Cardiac muscle cell (in vitro differentiated cells and primary cell): ENCODE results near the gene SP7. TPM values are rescaled to one million over a fixed set of nuclear protein-coding genes. Genes with fewer than 3 reads are reported as not detected.
A peak's percentile ranks its signal among the peaks of the same experiment; 100 is the strongest.

Experiments
- DNase-seq, 2 donors: peaks; one replicate each; pipeline versions ENCODE4 v3.0.0 to v3.0.0-alpha.2; 2010 to 2017; ENCODE audit warnings: low read depth in 1 of 2, low spot score in 1 of 2
- H3K27ac ChIP-seq: fragments of 200-600 bp; sonication (generic); 2 replicates; pipeline ENCODE4 v1.5.1; 2016
- H3K27me3 ChIP-seq: fragments of 200-600 bp; sonication (generic); 2 replicates; pipeline ENCODE4 v1.6.0; 2016; ENCODE audit warnings: control low read depth
- H3K36me3 ChIP-seq: fragments of 200-600 bp; sonication (generic); 2 replicates; pipeline ENCODE4 v1.5.1; 2016; ENCODE audit warnings: control low read depth
- H3K4me1 ChIP-seq: fragments of 200-600 bp; sonication (generic); 2 replicates; pipeline ENCODE4 v1.8.1; 2017; ENCODE audit warnings: low read depth, mild to moderate bottlenecking, mixed run types
- H3K4me3 ChIP-seq: fragments of 200-600 bp; sonication (generic); 2 replicates; pipeline ENCODE4 v1.5.1; 2016; ENCODE audit warnings: mild to moderate bottlenecking
- H3K9me3 ChIP-seq: fragments of 200-600 bp; sonication (generic); 2 replicates; pipeline ENCODE4 v1.5.1; 2017; ENCODE audit warnings: low read depth, mild to moderate bottlenecking, control low read depth
- polyA plus RNA-seq: library from polyadenylated mRNA; unstranded; fragments of >200 nt; fragmentation: Nextera tagmentation; extraction: Ambion mirVana; gene quantifications from 2 replicates; pipeline ENCODE4 v1.2.1, GENCODE V29; 2016
- total RNA-seq: library from RNA; depleted of rRNA; stranded (reverse); fragments of >200 nt; gene quantifications from 2 replicates; pipeline ENCODE4 v1.2.3, GENCODE V29; 2016
- TF ChIP-seq, protein P1 (sequence below): IDR thresholded peaks from 2 replicates; pipeline ENCODE4 v1.5.1; 2012; ENCODE audit warnings: low read depth, mild to moderate bottlenecking, low read length

Gene SP7
- total and polyA plus RNA-seq, 2 experiments from 2014 or later, result 0.39 to 0.45 TPM

DNA sequence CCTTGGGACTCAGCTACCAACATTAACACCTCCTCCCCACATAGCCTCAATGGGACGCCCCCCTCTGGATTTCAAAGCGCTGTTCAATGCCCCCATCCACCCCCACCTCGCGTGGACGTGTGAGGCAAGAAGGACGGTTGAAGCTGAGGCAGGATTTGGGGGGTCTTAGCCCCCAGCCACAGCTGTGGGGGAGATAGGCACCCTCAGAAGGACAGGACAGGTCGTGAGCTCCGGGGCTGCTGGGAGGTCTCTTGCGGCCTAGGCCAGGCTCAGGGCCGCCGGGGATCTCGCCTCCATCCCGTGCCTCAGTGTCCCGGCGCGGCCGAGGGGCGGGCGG, 8.3 kb upstream of the SP7 start:
- H3K27ac ChIP-seq, result no peak overlapping the region
- TF ChIP-seq, protein P1, sequence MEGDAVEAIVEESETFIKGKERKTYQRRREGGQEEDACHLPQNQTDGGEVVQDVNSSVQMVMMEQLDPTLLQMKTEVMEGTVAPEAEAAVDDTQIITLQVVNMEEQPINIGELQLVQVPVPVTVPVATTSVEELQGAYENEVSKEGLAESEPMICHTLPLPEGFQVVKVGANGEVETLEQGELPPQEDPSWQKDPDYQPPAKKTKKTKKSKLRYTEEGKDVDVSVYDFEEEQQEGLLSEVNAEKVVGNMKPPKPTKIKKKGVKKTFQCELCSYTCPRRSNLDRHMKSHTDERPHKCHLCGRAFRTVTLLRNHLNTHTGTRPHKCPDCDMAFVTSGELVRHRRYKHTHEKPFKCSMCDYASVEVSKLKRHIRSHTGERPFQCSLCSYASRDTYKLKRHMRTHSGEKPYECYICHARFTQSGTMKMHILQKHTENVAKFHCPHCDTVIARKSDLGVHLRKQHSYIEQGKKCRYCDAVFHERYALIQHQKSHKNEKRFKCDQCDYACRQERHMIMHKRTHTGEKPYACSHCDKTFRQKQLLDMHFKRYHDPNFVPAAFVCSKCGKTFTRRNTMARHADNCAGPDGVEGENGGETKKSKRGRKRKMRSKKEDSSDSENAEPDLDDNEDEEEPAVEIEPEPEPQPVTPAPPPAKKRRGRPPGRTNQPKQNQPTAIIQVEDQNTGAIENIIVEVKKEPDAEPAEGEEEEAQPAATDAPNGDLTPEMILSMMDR, result no peak
- H3K36me3 ChIP-seq, result no peaks in the 10 kb centered on the region
- H3K4me1 ChIP-seq, result no peaks in the 10 kb centered on the region
- no peak for DNase-seq
- no peaks in the 10 kb centered on the region for H3K27me3 ChIP-seq
- H3K9me3 ChIP-seq, result no peaks in the 10 kb centered on the region
- peak overlapping the region; percentile 90 for H3K4me3 ChIP-seq

DNA sequence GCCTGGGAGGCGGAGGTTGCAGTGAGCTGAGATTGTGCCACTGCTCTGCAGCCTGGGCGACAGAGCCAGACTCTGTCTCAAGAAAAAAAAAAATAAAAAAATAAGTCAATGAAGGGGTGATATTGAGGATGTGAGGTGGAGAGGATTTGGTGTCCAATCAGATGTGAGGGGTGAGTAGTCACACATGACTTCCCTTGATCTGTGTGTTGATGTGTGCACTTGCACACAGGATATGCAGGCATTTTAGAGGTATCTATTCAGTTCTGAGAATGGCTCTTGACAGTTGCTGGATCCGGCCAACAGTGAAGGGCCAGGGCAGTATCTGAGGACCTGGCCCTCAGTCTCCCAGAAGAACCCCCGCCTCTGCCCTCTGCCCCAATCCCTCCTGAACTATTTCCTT, 7.8 kb upstream of the SP7 start:
- H3K36me3 ChIP-seq, result no peaks in the 10 kb centered on the region
- H3K9me3 ChIP-seq, result no peaks in the 10 kb centered on the region
- no peaks in the 10 kb centered on the region for H3K27me3 ChIP-seq
- no peak overlapping the region for H3K27ac ChIP-seq
- peaks cover 2% of the 10 kb centered on the region for H3K4me1 ChIP-seq
- no peak for DNase-seq
- TF ChIP-seq, protein P1, result no peak
- no peak overlapping the region for H3K4me3 ChIP-seq

DNA sequence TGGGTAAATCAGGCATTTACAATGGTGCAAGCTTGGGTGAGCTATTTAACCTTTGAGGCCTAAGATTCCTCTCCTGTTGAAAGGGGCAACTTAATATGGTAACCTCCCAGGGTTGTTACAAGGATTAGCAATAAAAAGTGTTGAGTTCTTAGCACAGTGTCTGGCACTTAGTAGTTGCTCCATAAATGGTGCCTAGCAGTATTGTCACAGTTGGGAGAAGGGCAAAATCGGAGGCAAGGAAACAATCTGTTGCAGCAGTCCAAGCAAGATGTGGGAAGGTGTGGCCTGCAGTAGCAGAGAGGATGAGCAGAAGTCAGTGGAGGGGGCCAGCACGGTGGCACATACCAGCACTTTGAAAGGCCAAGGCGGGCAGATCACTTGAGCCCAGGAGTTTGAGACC, 7.3 kb upstream of the SP7 start:
- H3K4me1 ChIP-seq, result peaks cover 7% of the 10 kb centered on the region
- TF ChIP-seq, protein P1, result no peak
- DNase-seq, result no peak
- H3K9me3 ChIP-seq, result no peaks in the 10 kb centered on the region
- no peaks in the 10 kb centered on the region for H3K27me3 ChIP-seq
- no peaks in the 10 kb centered on the region for H3K36me3 ChIP-seq
- no peak overlapping the region for H3K27ac ChIP-seq
- H3K4me3 ChIP-seq, result no peak overlapping the region

DNA sequence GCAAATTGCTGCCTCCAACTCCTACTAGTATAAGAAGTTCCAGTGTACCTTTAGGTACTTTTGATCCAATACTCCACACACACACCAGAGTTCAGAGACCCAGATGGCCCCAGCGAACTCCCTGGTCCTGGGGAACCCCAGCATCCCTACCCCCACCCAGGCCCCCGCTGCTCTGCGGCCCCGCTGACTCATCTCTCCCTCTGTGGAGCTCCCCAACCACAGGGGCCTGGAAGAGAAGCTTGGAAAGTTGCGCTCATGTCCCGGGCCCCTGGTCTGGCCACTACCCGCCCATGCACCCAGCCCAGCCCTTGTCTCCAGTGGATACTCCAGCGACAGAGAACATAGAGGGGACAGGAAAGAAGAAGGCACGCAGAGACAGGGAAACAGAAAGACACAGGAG, 4.2 kb upstream of the SP7 start:
- peaks cover 17% of the 10 kb centered on the region for H3K4me1 ChIP-seq
- no peaks in the 10 kb centered on the region for H3K9me3 ChIP-seq
- H3K27me3 ChIP-seq, result no peaks in the 10 kb centered on the region
- H3K27ac ChIP-seq, result no peak overlapping the region
- no peak overlapping the region for H3K4me3 ChIP-seq
- TF ChIP-seq, protein P1, result no peak
- DNase-seq, result no peak
- no peaks in the 10 kb centered on the region for H3K36me3 ChIP-seq

DNA sequence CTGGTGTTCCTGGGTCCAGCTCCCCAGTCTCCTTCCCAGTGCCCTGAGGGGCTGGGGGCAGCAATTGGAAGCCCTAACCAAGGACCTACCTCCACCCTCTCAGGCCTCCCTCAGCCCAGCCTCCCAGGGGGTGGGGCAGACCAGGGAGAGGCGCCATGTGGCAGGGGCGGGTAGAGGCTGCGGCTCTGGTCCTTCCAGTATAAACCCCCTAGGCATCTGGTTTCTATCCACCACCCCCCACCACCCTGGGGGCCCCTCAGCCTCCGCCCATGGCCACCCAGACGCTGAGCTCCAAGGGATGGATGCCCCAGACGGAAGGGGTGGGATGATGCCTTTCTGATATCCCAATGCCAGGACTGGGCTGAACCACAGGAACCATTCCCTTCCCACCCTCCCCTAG, 2.8 kb upstream of the SP7 start:
- H3K36me3 ChIP-seq, result no peaks in the 10 kb centered on the region
- H3K27me3 ChIP-seq, result no peaks in the 10 kb centered on the region
- H3K9me3 ChIP-seq, result no peaks in the 10 kb centered on the region
- H3K4me1 ChIP-seq, result peaks cover 17% of the 10 kb centered on the region
- no peak for DNase-seq
- TF ChIP-seq, protein P1, result no peak
- no peak overlapping the region for H3K4me3 ChIP-seq
- H3K27ac ChIP-seq, result no peak overlapping the region

DNA sequence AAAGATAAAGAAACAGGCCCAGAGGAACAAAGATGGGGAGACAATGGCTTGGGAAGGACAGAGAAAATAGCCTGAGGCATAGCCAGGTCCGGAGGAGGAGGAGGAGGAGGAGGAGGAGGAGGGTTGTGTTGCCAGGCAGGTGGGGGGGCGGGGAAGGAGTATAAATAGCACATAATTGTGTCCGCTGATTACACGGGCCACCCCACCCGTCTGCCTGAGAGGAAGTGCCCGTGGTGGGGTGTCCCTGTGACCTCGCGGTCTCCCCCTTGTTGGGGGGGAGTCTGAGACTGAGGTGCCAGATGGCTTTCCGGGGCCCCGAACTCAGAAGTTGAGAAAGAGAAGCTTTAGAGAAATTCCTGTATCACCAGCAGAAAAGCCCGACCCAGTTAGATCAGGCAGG, 1.9 kb upstream of the SP7 start:
- no peak for DNase-seq
- TF ChIP-seq, protein P1, result no peak
- H3K27me3 ChIP-seq, result no peaks in the 10 kb centered on the region
- no peaks in the 10 kb centered on the region for H3K36me3 ChIP-seq
- no peaks in the 10 kb centered on the region for H3K9me3 ChIP-seq
- peaks cover 17% of the 10 kb centered on the region for H3K4me1 ChIP-seq
- no peak overlapping the region for H3K27ac ChIP-seq
- no peak overlapping the region for H3K4me3 ChIP-seq
